Ishikawa (cell line): ENCODE data around the gene CD63.

Source experiments
- CEBPB ChIP-seq: IDR thresholded peaks from 2 replicates; pipeline ENCODE4 v1.6.1; 2012
- CREB1 ChIP-seq: IDR thresholded peaks from 2 replicates; pipeline ENCODE4 v1.6.1; 2012; ENCODE audit warnings: low read depth
- EGR1 ChIP-seq: IDR thresholded peaks from 2 replicates; pipeline ENCODE4 v1.6.1; 2012
- EP300 ChIP-seq: IDR thresholded peaks from 2 replicates; pipeline ENCODE4 v1.6.1; 2012; ENCODE audit warnings: borderline replicate concordance
- FOXM1 ChIP-seq: IDR thresholded peaks from 2 replicates; pipeline ENCODE4 v1.6.1; 2012; ENCODE audit warnings: low read depth, borderline replicate concordance
- MAX ChIP-seq: IDR thresholded peaks from 2 replicates; pipeline ENCODE4 v1.6.1; 2012
- NFIC ChIP-seq: IDR thresholded peaks from 2 replicates; pipeline ENCODE4 v1.6.1; 2012
- RAD21 ChIP-seq: IDR thresholded peaks from 2 replicates; pipeline ENCODE4 v1.6.1; 2012; ENCODE audit warnings: low read depth
- REST ChIP-seq: IDR thresholded peaks from 2 replicates; pipeline ENCODE4 v1.6.1; 2012; ENCODE audit warnings: low read depth, mild to moderate bottlenecking
- TAF1 ChIP-seq: IDR thresholded peaks from 2 replicates; pipeline ENCODE4 v1.6.1; 2012; ENCODE audit warnings: low read depth, mild to moderate bottlenecking
- TCF12 ChIP-seq: IDR thresholded peaks from 2 replicates; pipeline ENCODE4 v1.6.1; 2012; ENCODE audit warnings: low read depth
- TEAD4 ChIP-seq: IDR thresholded peaks from 2 replicates; pipeline ENCODE4 v1.6.1; 2012
- USF1 ChIP-seq: IDR thresholded peaks from 2 replicates; pipeline ENCODE4 v1.6.1; 2012
- YY1 ChIP-seq: IDR thresholded peaks from 2 replicates; pipeline ENCODE4 v1.6.1; 2012; ENCODE audit warnings: low read depth
- ZBTB7A ChIP-seq: IDR thresholded peaks from 2 replicates; pipeline ENCODE4 v1.6.1; 2012; ENCODE audit warnings: low read depth

The CD63 gene

GRCh38 chr12:55696796-55697462 is 31.9 kb downstream of the CD63 start:
- TF ChIP-seq REST (no peak), TEAD4 (no peak), TAF1 (no peak), CREB1 (no peak), CEBPB (no peak), FOXM1 (no peak), TCF12 (no peak), YY1 (no peak), MAX (no peak), EP300 (no peak), NFIC (no peak), EGR1 (no peak), ZBTB7A (no peak), USF1 (no peak)

- TF ChIP-seq REST: no peak
- TF ChIP-seq TAF1: no peak
- no peak for TF ChIP-seq YY1
- TF ChIP-seq CEBPB: no peak
- no peak for TF ChIP-seq NFIC
- no peak for TF ChIP-seq FOXM1
- TF ChIP-seq USF1: no peak
- TF ChIP-seq TCF12: no peak
- TF ChIP-seq CREB1: no peak
- no peak for TF ChIP-seq RAD21
Observed at GRCh38 chr12:55696141-55696540, 32.7 kb downstream of the CD63 start.

GRCh38 chr12:55695349-55695748 is 33.5 kb downstream of the CD63 start:
- no peak for TF ChIP-seq FOXM1
- no peak for TF ChIP-seq TEAD4
- no peak for TF ChIP-seq TCF12
- TF ChIP-seq ZBTB7A: no peak
- TF ChIP-seq MAX: no peak
- no peak for TF ChIP-seq NFIC
- no peak for TF ChIP-seq EGR1
- TF ChIP-seq REST: no peak
- TF ChIP-seq YY1: no peak
- no peak for TF ChIP-seq CEBPB
- no peak for TF ChIP-seq RAD21
- TF ChIP-seq USF1: no peak
- no peak for TF ChIP-seq CREB1
- TF ChIP-seq TAF1: no peak
- no peak for TF ChIP-seq EP300

GRCh38 chr12:55694651-55695050 is 34.2 kb downstream of the CD63 start:
- TF ChIP-seq RAD21: no peak
- TF ChIP-seq TAF1: no peak
- no peak for TF ChIP-seq NFIC
- no peak for TF ChIP-seq CEBPB
- TF ChIP-seq ZBTB7A: no peak
- TF ChIP-seq EP300: no peak
- TF ChIP-seq FOXM1: no peak
- no peak for TF ChIP-seq EGR1
- no peak for TF ChIP-seq CREB1
- TF ChIP-seq USF1: no peak
- TF ChIP-seq MAX: no peak
- TF ChIP-seq YY1: no peak
- TF ChIP-seq TCF12: no peak
- no peak for TF ChIP-seq REST
- TF ChIP-seq TEAD4: no peak
